ENCODE data around the gene BTBD16. TPM values are rescaled to one million over a fixed set of nuclear protein-coding genes. Genes with fewer than 3 reads are reported as not detected.
A peak's percentile ranks its signal among the peaks of the same experiment; 100 is the strongest.

The BTBD16 gene
- total RNA-seq, 1 experiment from 2014 or later: not detected

- H3K27me3 Mint-ChIP-seq (ENCODE audit: low read depth): no peaks in the 10 kb centered on the region
- peaks cover 3% of the 10 kb centered on the region; the same call in 1 of the 2 replicates for H3K9me3 Mint-ChIP-seq
- H3K27ac Mint-ChIP-seq: no peak overlapping the region
- ChIA-PET POLR2A (no interaction called here), CTCF (interaction anchor here (0.5 to 3.9 kb wide), 3 partner anchors 17 to 269 kb away, joined by 3 to 58 read pairs (median 31); no protein-coding TSS in a partner anchor)
- H3K4me3 Mint-ChIP-seq: no peak overlapping the region
- H3K36me3 Mint-ChIP-seq: no peaks in the 10 kb centered on the region
- H3K4me1 Mint-ChIP-seq: peaks cover 11% of the 10 kb centered on the region
- no peak for ATAC-seq
- TF ChIP-seq GTF2I (CRISPR knock-in tag; conservative IDR thresholded peaks at IDR 0.05) (peak; percentile 59; the same call in 1 of the 2 replicates), ZNF416 (CRISPR knock-in tag; IDR thresholded peaks at IDR 0.05) (no peak)
- DNase-seq (ENCODE audit: low spot score): no peak
Observed at GRCh38 chr10:122296363-122297120, 25.4 kb downstream of the BTBD16 start.

- POLR2A ChIA-PET: interaction anchor here (0.8 kb wide), 1 partner anchor 138 kb away, joined by 3 read pairs; no protein-coding TSS in a partner anchor
- no peak overlapping the region for H3K4me3 Mint-ChIP-seq
- peaks cover 3% of the 10 kb centered on the region; the same call in 1 of the 2 replicates for H3K9me3 Mint-ChIP-seq
- TF ChIP-seq ZNF232 (CRISPR knock-in tag; IDR thresholded peaks at IDR 0.05): no peak
- TF ChIP-seq ESRRA (CRISPR knock-in tag; IDR thresholded peaks at IDR 0.05; ENCODE audit: borderline replicate concordance): no peak
- TF ChIP-seq SP1 (CRISPR knock-in tag; conservative IDR thresholded peaks at IDR 0.05): no peak
- TF ChIP-seq ERG (CRISPR knock-in tag; IDR thresholded peaks at IDR 0.05): no peak
- no peak for TF ChIP-seq ZNF512 (CRISPR knock-in tag; IDR thresholded peaks at IDR 0.05; ENCODE audit: borderline replicate concordance)
- no peak for TF ChIP-seq STAT6 (CRISPR knock-in tag; conservative IDR thresholded peaks at IDR 0.05; ENCODE audit: low read depth)
- no peak for TF ChIP-seq JAZF1 (CRISPR knock-in tag; IDR thresholded peaks at IDR 0.05)
- no peak for TF ChIP-seq PRRX2 (CRISPR knock-in tag; IDR thresholded peaks at IDR 0.05)
- TF ChIP-seq ZNF121 (CRISPR knock-in tag; IDR thresholded peaks at IDR 0.05): no peak
- no peak for TF ChIP-seq FOXJ3 (CRISPR knock-in tag; IDR thresholded peaks at IDR 0.05; ENCODE audit: borderline replicate concordance)
- no peak for TF ChIP-seq MAX (CRISPR knock-in tag; IDR thresholded peaks at IDR 0.05)
- TF ChIP-seq TEAD1 (CRISPR knock-in tag; IDR thresholded peaks at IDR 0.05): no peak
- H3K27me3 Mint-ChIP-seq (ENCODE audit: low read depth): no peaks in the 10 kb centered on the region
- no peak for DNase-seq (ENCODE audit: low spot score)
- peaks cover 11% of the 10 kb centered on the region for H3K4me1 Mint-ChIP-seq
- no peaks in the 10 kb centered on the region for H3K36me3 Mint-ChIP-seq
- CTCF ChIA-PET: interaction anchor here (0.5 to 3.9 kb wide), 7 partner anchors 18 to 1703 kb away, joined by 3 to 86 read pairs (median 16); no protein-coding TSS in a partner anchor
- no peak overlapping the region for H3K27ac Mint-ChIP-seq
- no peak for ATAC-seq
Observed at GRCh38 chr10:122297583-122297982, 26.5 kb downstream of the BTBD16 start.

- POLR2A ChIA-PET: interaction anchor here (0.8 kb wide), 1 partner anchor 137 kb away, joined by 3 read pairs; no protein-coding TSS in a partner anchor
- no peak for ATAC-seq
- no peak for TF ChIP-seq SMAD3 (CRISPR knock-in tag; IDR thresholded peaks at IDR 0.05; ENCODE audit: borderline replicate concordance)
- TF ChIP-seq NFATC4 (CRISPR knock-in tag; IDR thresholded peaks at IDR 0.05): no peak
- no peak for TF ChIP-seq ATF3 (CRISPR knock-in tag; conservative IDR thresholded peaks at IDR 0.05)
- TF ChIP-seq CTCF (IDR thresholded peaks at IDR 0.05): no peak
- no peak for TF ChIP-seq ETV6 (CRISPR knock-in tag; IDR thresholded peaks at IDR 0.05)
Observed at GRCh38 chr10:122298206-122298597, 27.1 kb downstream of the BTBD16 start.

More at GRCh38 chr10:122298206-122298597, 27.1 kb downstream of the BTBD16 start:
- peaks cover 11% of the 10 kb centered on the region for H3K4me1 Mint-ChIP-seq
- CTCF ChIA-PET: interaction anchor here (0.6 to 3.9 kb wide), 47 partner anchors 10 to 1704 kb away, joined by 3 to 86 read pairs (median 5); partner anchors contain the start of genes NSMCE4A and PLEKHA1
- H3K27me3 Mint-ChIP-seq (ENCODE audit: low read depth): no peaks in the 10 kb centered on the region
- no peaks in the 10 kb centered on the region for H3K36me3 Mint-ChIP-seq
- DNase-seq (ENCODE audit: low spot score): no peak
- peaks cover 3% of the 10 kb centered on the region; the same call in 1 of the 2 replicates for H3K9me3 Mint-ChIP-seq
- H3K27ac Mint-ChIP-seq: no peak overlapping the region
- H3K4me3 Mint-ChIP-seq: no peak overlapping the region
